ENCODE data around the gene ZNF525.
"Not testable (repeated sequence)": the region's sequence is repeated elsewhere in the genome, so short reads cannot be mapped to it uniquely, and the experiment has no call there.

Gene ZNF525

GRCh38 chr19:53395840-53396524, 30.5 kb downstream of the ZNF525 start:
- not testable (repeated sequence) for DNase-seq

- no peak for DNase-seq
Measured at GRCh38 chr19:53396525-53396868, 31.0 kb downstream of the ZNF525 start.

- DNase-seq = not testable (repeated sequence)
Measured at GRCh38 chr19:53397918-53398317, 32.4 kb downstream of the ZNF525 start.

GRCh38 chr19:53409505-53410204, 44.1 kb downstream of the ZNF525 start:
- no peak for DNase-seq

- not testable (repeated sequence) for DNase-seq
Measured at GRCh38 chr19:53420520-53421315, 55.2 kb downstream of the ZNF525 start.

GRCh38 chr19:53422551-53422950, 57.0 kb downstream of the ZNF525 start:
- DNase-seq = no peak

- not testable (repeated sequence) for DNase-seq
Measured at GRCh38 chr19:53423074-53423473, 57.6 kb downstream of the ZNF525 start.

- DNase-seq = not testable (repeated sequence)
Measured at GRCh38 chr19:53423680-53424079, 58.2 kb downstream of the ZNF525 start.

- peak; percentile 53 to 58 for DNase-seq
Measured at GRCh38 chr19:53424968-53425597, 59.6 kb downstream of the ZNF525 start.

- DNase-seq = peak; percentile 96 to 97
Measured at GRCh38 chr19:53431399-53432087, 66.0 kb downstream of the ZNF525 start, which contains the start of gene ZNF761. ZNF761 (plus strand) TSS chr19:53431984; CDS start chr19:53447269, 15,285 bp downstream.

GRCh38 chr19:53432088-53432661, 66.7 kb downstream of the ZNF525 start:
- peak; percentile 0 to 6 for DNase-seq

Data from activated CD4-positive, alpha-beta T cell treated with anti-CD3 and anti-CD28 coated beads, Interleukin-2, amount 50 U/mL, for 4 hours (primary cell).